Skeletal muscle satellite cell (primary cell): ENCODE measurements around the gene CALN1. TPM values are rescaled to one million over a fixed set of nuclear protein-coding genes. Genes with fewer than 3 reads are reported as not detected.
"Not testable (repeated sequence)": the region's sequence is repeated elsewhere in the genome, so short reads cannot be mapped to it uniquely, and the experiment has no call there.

Experiments
- H3K27me3 ChIP-seq: 2 replicates; pipeline ENCODE4 v1.7.0; 2013; ENCODE audit warnings: low read length; ENCODE audit not compliant: control insufficient read depth, insufficient read depth
- H3K36me3 ChIP-seq: 2 replicates; pipeline ENCODE4 v1.7.0; 2013; ENCODE audit warnings: mild to moderate bottlenecking, control low read depth, low read length; ENCODE audit not compliant: insufficient read depth
- H3K4me1 ChIP-seq: 2 replicates; pipeline ENCODE4 v1.7.0; 2013; ENCODE audit warnings: low read length; ENCODE audit not compliant: control insufficient read depth, insufficient read depth
- H3K4me2 ChIP-seq: 2 replicates; pipeline ENCODE4 v1.7.0; 2013; ENCODE audit warnings: mild to moderate bottlenecking, low read length
- H3K4me3 ChIP-seq: 2 replicates; pipeline ENCODE4 v1.7.0; 2013; ENCODE audit warnings: low read length
- H3K9ac ChIP-seq: 2 replicates; pipeline ENCODE4 v1.7.0; 2013; ENCODE audit warnings: mild to moderate bottlenecking, low read depth, low read length, moderate library complexity
- H3K9me3 ChIP-seq: replicated peaks from 2 replicates; pipeline ENCODE4 v1.7.0; 2013; ENCODE audit warnings: mild to moderate bottlenecking, control low read depth, low read length
- total RNA-seq: library from RNA; depleted of rRNA; stranded (reverse); fragments of >200 nt; gene quantifications from 2 replicates; pipeline ENCODE4 v1.2.3, GENCODE V29; 2012; rRNA removed

The CALN1 gene
- not detected in 2 replicates for total RNA-seq

- H3K9me3 ChIP-seq, H3K36me3 ChIP-seq, H3K9ac ChIP-seq, H3K27me3 ChIP-seq, H3K4me3 ChIP-seq, H3K4me2 ChIP-seq, H3K4me1 ChIP-seq: not testable (repeated sequence)
Measured at GRCh38 chr7:72412121-72412618, at the start of gene CALN1. CALN1 (minus strand) TSS chr7:72412338.

GRCh38 chr7:72453471-72453870 lies 41.3 kb upstream of the CALN1 start:
- Histone ChIP-seq H3K9ac (no peak overlapping the region), H3K4me1 (no peaks in the 10 kb centered on the region), H3K4me2 (no peak overlapping the region), H3K9me3 (no peaks in the 10 kb centered on the region), H3K4me3 (no peak overlapping the region), H3K27me3 (no peaks in the 10 kb centered on the region), H3K36me3 (no peaks in the 10 kb centered on the region)

DNA sequence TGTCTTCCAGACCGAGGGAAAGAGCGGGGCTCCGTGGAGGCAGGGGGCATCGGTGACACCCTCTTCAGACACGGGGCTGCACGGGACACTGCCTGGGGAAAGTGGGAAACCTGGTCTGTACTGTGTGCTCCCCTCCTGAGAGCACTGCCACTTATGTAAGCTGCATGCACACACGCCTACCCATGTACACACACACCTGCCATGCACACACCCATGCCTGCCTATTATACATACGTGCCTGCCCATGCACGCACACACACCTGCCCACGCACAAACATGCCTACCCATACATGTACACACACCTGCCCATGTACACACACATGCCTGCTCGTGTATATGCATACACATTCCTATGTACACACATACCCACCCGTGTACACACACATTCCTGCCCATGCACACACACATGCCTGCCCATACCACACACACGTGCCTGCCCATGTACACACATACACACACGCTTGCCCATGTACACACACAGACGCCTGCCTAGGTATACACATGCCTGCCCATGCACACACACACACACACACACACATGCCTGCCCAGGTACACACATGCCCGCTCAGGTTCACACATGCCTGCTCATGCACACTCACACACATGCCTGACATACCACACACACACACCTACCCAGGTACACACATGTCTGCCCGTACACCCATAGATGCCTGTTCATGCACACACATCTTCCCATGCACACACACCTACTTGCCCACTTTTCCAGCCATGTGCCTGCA lies 35.5 kb upstream of the CALN1 start:
- no peak overlapping the region for H3K9ac ChIP-seq
- no peak overlapping the region for H3K4me3 ChIP-seq
- H3K27me3 ChIP-seq = peaks cover 21% of the 10 kb centered on the region
- peak overlapping the region; percentile 72 for H3K4me2 ChIP-seq
- H3K9me3 ChIP-seq = no peaks in the 10 kb centered on the region
- H3K4me1 ChIP-seq = peaks cover 14% of the 10 kb centered on the region
- no peaks in the 10 kb centered on the region for H3K36me3 ChIP-seq

GRCh38 chr7:72446591-72447462 lies 34.7 kb upstream of the CALN1 start:
- Histone ChIP-seq H3K36me3 (no peaks in the 10 kb centered on the region), H3K4me3 (peak overlapping the region; percentile 57), H3K27me3 (peaks cover 21% of the 10 kb centered on the region), H3K9ac (no peak overlapping the region), H3K4me2 (peak overlapping the region; percentile 72), H3K4me1 (peaks cover 14% of the 10 kb centered on the region), H3K9me3 (no peaks in the 10 kb centered on the region)

DNA sequence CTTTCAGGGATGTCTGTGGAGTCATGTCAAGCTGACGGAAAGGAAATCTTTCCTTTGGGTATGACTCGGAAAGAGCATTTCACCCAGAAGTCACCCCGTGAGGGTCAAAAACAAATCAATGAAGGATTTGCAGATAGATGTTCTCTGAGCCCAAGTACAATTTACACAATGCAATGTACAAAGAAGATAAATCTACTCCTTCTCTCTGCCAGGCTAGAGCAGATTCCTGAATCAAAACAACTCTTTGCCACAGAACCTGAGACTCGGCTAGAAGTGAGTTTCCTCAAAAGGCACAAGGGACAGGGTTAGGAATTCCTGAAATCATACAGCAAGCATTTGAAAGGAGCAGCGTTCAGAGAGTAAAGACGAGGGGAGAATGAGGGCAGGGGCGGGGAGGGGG lies 34.0 kb upstream of the CALN1 start:
- Histone ChIP-seq H3K27me3 (peaks cover 21% of the 10 kb centered on the region), H3K4me1 (peaks cover 14% of the 10 kb centered on the region), H3K36me3 (no peaks in the 10 kb centered on the region), H3K4me3 (no peak overlapping the region), H3K9me3 (no peaks in the 10 kb centered on the region), H3K9ac (no peak overlapping the region), H3K4me2 (peak overlapping the region; percentile 72)

- Histone ChIP-seq H3K36me3 (no peaks in the 10 kb centered on the region), H3K9ac (no peak overlapping the region), H3K9me3 (no peaks in the 10 kb centered on the region), H3K27me3 (peaks cover 21% of the 10 kb centered on the region), H3K4me1 (peaks cover 14% of the 10 kb centered on the region), H3K4me3 (no peak overlapping the region), H3K4me2 (no peak overlapping the region)
Measured at GRCh38 chr7:72445580-72445979, 33.4 kb upstream of the CALN1 start.

GRCh38 chr7:72445075-72445474 lies 32.9 kb upstream of the CALN1 start:
- H3K27me3 ChIP-seq = peaks cover 21% of the 10 kb centered on the region
- H3K4me1 ChIP-seq = peaks cover 14% of the 10 kb centered on the region
- H3K4me2 ChIP-seq = no peak overlapping the region
- H3K9me3 ChIP-seq = no peaks in the 10 kb centered on the region
- no peaks in the 10 kb centered on the region for H3K36me3 ChIP-seq
- H3K4me3 ChIP-seq = no peak overlapping the region
- no peak overlapping the region for H3K9ac ChIP-seq

DNA sequence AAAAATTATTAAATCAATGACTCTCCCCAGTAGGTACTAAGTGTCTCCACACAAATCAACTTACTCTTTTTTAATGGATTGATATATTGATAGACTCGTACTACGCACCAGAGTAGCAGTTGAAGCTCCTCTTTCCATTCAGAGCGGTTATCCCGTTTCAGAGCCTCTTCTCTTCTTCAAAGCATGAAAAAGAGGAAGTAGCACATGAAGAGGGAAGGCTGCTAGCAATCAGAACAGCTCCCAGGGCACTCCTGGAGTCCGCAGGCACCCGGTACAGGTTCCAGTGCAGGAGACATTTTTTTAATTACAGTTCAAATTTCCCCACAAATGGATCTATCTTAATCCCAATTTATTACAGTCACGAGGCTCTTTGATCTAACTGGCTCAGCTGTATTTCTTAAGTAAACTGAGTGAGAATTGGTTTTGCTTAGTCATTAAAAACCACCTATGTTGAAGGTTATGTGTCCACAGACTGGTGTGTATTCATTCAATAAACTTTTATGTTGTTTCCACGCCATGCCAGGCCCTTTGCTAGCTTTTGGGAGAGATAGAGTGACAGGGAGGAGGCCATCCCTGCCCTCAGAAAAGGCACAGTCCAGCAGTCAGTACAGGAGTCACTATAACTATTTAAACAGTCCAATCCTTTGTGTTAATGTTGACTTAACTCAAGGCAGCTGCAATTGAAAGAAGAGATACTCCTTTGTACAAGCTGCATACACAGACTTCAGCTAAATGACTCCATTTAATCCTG lies 32.1 kb upstream of the CALN1 start:
- Histone ChIP-seq H3K4me3 (no peak overlapping the region), H3K36me3 (no peaks in the 10 kb centered on the region), H3K4me1 (peaks cover 14% of the 10 kb centered on the region), H3K4me2 (no peak overlapping the region), H3K9ac (no peak overlapping the region), H3K27me3 (peaks cover 21% of the 10 kb centered on the region), H3K9me3 (no peaks in the 10 kb centered on the region)

DNA sequence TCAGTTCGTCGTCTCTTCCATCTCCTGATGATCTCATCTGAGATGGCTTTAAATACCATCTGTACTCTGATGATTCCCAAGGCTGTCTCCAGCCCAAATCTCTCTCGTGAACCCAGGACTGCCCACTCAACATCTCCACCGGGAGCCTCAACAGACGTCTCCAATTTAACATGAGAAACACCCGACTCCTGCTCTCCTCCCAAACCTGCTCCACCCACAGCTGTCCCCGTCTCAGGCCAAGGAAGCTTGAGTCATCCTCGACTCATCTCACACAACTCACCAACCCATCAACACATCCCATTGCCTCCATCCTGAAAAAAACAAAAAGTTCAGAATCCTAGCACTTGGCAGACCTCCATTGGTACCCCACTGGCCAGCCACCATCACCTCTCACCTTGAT lies 29.7 kb upstream of the CALN1 start:
- Histone ChIP-seq H3K36me3 (no peaks in the 10 kb centered on the region), H3K9me3 (no peaks in the 10 kb centered on the region), H3K9ac (no peak overlapping the region), H3K4me1 (peaks cover 9% of the 10 kb centered on the region), H3K4me2 (no peak overlapping the region), H3K27me3 (peaks cover 14% of the 10 kb centered on the region), H3K4me3 (no peak overlapping the region)

GRCh38 chr7:72438491-72438890 lies 26.4 kb upstream of the CALN1 start:
- H3K9ac ChIP-seq = no peak overlapping the region

DNA sequence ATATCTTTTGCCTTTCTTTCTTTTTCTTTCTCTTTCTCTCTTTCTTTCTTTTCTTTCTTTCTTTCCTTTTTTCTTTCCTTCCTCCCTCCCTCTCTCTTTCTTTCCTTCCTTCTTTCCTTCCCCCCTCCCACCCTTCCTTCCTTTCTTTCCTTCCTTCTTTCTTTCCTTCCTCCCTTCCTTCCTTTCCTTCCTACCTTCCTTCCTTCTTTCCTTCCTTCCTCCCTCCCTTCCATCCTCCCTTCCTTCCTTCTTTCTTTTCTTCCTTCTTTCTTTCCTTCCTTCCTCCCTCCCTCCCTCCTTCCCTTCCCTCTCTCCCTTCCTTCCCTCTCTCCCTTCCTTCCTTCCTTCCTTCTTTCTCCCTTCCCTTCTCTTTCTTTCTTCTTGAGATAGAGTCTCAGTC lies 25.5 kb upstream of the CALN1 start:
- Histone ChIP-seq H3K27me3 (no peaks in the 10 kb centered on the region), H3K4me3 (no peak overlapping the region), H3K4me2 (no peak overlapping the region), H3K9ac (no peak overlapping the region), H3K36me3 (no peaks in the 10 kb centered on the region), H3K9me3 (no peaks in the 10 kb centered on the region), H3K4me1 (no peaks in the 10 kb centered on the region)

More at GRCh38 chr7:72438491-72438890, 26.4 kb upstream of the CALN1 start:
- Histone ChIP-seq H3K4me2 (no peak overlapping the region), H3K4me3 (no peak overlapping the region), H3K36me3 (no peaks in the 10 kb centered on the region), H3K27me3 (no peaks in the 10 kb centered on the region), H3K4me1 (no peaks in the 10 kb centered on the region), H3K9me3 (no peaks in the 10 kb centered on the region)
